ENCODE measurements around the gene GGTLC1.
"Not testable (repeated sequence)": the region's sequence is repeated elsewhere in the genome, so short reads cannot be mapped to it uniquely, and the experiment has no call there.

GGTLC1 gene

GRCh38 chr20:23988966-23989365 is 387 bp upstream of the GGTLC1 start:
- not testable (repeated sequence) for H3K36me3 ChIP-seq (ENCODE audit: control insufficient read depth, insufficient read depth, low read length); H3K27me3 ChIP-seq (ENCODE audit: control insufficient read depth, insufficient read depth, low read length); H3K4me3 ChIP-seq (ENCODE audit: low read length); H3K27ac ChIP-seq (ENCODE audit: low read depth, low read length); H3K9ac ChIP-seq (ENCODE audit: low read length); H3K4me1 ChIP-seq (ENCODE audit: control insufficient read depth, insufficient read depth, low read length)

DNA sequence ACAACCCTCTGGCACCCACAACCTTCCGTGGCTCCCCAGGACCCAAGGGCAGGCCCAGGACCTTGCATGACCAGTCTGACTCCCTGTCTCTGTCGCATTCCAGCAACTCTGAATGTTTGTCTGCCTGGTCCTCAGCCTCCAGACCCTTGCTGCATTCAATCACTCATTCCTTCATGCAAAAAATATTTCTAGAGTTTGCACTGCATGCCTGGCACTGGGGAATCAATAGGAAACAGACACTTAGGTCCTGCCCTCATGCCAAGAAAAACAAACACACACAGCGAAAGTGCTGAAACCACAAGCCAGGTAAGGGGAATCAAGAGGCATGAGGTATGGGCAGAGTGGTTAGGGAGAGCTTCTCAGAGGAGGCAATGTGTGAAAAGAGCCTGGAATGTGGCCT is 1.9 kb downstream of the GGTLC1 start:
- H3K27me3 ChIP-seq (ENCODE audit: control insufficient read depth, insufficient read depth, low read length); H3K36me3 ChIP-seq (ENCODE audit: control insufficient read depth, insufficient read depth, low read length); H3K4me1 ChIP-seq (ENCODE audit: control insufficient read depth, insufficient read depth, low read length); H3K27ac ChIP-seq (ENCODE audit: low read depth, low read length); H3K4me3 ChIP-seq (ENCODE audit: low read length); H3K9ac ChIP-seq (ENCODE audit: low read length): not testable (repeated sequence)

DNA sequence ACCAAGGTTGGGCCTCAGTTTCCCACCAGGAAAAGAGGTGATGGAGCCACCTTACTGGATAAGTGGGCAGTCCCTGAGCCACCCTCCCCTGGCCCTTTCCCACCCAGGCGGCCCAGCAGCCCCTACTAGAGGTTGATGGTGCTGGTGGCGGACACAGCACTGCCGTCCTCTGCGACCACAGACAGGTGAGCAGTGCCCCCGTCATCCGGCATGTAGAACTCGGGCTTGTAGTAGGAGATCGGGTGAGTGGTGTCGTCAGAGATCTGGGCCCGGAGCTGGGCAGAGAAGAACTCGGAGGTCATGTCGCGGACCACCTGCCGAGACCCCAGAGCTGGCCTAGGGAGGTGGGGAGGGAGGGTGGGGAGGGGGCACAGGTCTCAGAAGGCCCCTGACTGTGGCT is 2.3 kb downstream of the GGTLC1 start:
- H3K27ac ChIP-seq (ENCODE audit: low read depth, low read length); H3K9ac ChIP-seq (ENCODE audit: low read length); H3K27me3 ChIP-seq (ENCODE audit: control insufficient read depth, insufficient read depth, low read length); H3K36me3 ChIP-seq (ENCODE audit: control insufficient read depth, insufficient read depth, low read length); H3K4me3 ChIP-seq (ENCODE audit: low read length); H3K4me1 ChIP-seq (ENCODE audit: control insufficient read depth, insufficient read depth, low read length): not testable (repeated sequence)

DNA sequence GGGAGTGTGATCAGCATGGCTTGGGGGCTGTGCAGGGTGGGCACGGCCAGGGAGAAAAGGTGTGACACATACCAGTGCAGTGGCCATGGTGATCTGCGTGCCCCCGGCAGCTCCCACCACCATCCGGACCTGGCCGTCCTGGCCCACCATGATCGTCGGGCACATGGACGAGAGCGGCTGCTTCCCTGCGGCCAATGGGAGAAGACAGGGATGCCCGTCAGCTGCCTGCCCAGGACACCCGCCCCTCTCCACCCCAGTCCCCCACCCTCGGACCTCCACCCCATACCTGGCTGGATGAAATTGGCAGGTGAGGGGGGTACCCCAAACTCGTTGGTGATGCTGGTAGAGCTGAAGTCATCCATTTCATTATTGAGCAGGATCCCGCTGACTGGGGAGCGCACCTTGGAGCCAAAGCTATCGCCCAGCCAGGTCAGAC is 2.8 kb downstream of the GGTLC1 start:
- not testable (repeated sequence) for H3K27ac ChIP-seq (ENCODE audit: low read depth, low read length); H3K4me1 ChIP-seq (ENCODE audit: control insufficient read depth, insufficient read depth, low read length); H3K4me3 ChIP-seq (ENCODE audit: low read length); H3K36me3 ChIP-seq (ENCODE audit: control insufficient read depth, insufficient read depth, low read length); H3K9ac ChIP-seq (ENCODE audit: low read length); H3K27me3 ChIP-seq (ENCODE audit: control insufficient read depth, insufficient read depth, low read length)

- H3K9ac ChIP-seq (ENCODE audit: low read length); H3K4me1 ChIP-seq (ENCODE audit: control insufficient read depth, insufficient read depth, low read length); H3K27me3 ChIP-seq (ENCODE audit: control insufficient read depth, insufficient read depth, low read length); H3K4me3 ChIP-seq (ENCODE audit: low read length); H3K27ac ChIP-seq (ENCODE audit: low read depth, low read length); H3K36me3 ChIP-seq (ENCODE audit: control insufficient read depth, insufficient read depth, low read length): not testable (repeated sequence)
These were observed 3.4 kb downstream of the GGTLC1 start for GRCh38 chr20:23985066-23985789.

DNA sequence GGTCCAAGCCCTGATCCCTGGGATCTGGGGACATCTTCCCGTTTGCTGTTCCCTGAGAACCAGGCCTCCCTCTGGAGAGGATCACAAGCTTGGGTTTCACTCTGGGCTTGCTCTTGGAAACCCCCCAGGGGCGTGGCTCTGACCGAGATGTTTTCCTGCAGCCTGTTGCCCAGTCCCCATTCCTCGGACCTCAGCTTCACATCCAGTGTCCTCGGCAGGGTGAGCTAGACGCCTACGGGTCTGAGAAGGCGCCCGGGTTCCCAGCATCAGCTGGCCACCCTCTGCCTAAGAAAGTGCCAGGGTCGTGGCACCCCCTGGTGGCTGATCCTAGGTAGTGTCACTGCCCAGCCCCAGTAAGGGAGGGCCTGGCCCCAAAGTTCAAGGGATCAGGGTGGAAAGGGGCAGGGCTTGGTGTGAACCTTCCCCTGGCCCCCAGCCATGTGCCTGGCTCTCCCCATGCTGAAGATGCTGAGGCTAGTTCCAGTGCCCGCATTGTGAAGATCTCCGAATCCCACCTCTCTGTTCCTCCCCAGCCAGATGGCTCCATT is 4.0 kb downstream of the GGTLC1 start:
- H3K27me3 ChIP-seq (ENCODE audit: control insufficient read depth, insufficient read depth, low read length); H3K36me3 ChIP-seq (ENCODE audit: control insufficient read depth, insufficient read depth, low read length); H3K27ac ChIP-seq (ENCODE audit: low read depth, low read length); H3K4me1 ChIP-seq (ENCODE audit: control insufficient read depth, insufficient read depth, low read length); H3K4me3 ChIP-seq (ENCODE audit: low read length); H3K9ac ChIP-seq (ENCODE audit: low read length): not testable (repeated sequence)

DNA sequence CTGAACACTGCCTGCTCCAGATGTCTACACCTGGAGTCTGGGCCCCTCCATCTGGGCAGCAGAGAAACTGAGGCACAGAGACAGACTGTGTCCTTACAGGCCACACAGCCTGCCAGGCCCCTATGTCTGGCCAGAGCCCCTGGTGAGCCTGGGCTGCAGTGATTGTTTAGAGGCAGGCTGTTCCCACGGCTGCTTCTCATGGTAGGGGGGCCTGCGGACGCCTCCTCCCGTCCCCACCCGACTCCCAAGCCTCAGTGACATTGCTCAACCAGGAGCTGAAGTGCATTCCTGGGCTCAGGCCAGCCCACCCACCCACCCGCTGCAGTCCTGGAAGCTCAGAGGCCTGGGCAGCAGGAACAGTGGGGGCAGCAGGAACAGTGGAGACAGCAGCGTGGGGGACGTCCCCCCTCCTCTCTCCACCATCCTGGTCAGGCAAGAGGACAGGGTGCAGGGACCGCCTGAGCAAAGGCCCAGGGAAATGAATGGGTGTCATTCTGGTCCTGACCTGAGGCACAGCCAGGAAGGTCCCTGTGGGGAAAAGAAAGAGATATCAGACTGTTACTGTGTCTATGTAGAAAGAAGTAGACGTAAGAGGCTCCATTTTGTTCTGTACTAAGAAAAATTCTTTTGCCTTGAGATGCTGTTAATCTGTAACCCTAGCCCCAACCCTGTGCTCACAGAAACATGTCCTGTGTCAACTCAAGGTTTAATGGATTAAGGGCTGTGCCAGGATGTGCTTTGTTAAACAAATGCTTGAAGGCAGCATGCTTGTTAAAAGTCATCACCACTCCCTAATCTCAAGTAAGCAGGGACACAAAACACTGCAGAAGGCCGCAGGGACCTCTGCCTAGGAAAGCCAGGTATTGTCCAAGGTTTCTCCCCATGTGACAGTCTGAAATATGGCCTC is 6.2 kb downstream of the GGTLC1 start:
- not testable (repeated sequence) for H3K27me3 ChIP-seq (ENCODE audit: control insufficient read depth, insufficient read depth, low read length); H3K27ac ChIP-seq (ENCODE audit: low read depth, low read length); H3K4me3 ChIP-seq (ENCODE audit: low read length)

DNA sequence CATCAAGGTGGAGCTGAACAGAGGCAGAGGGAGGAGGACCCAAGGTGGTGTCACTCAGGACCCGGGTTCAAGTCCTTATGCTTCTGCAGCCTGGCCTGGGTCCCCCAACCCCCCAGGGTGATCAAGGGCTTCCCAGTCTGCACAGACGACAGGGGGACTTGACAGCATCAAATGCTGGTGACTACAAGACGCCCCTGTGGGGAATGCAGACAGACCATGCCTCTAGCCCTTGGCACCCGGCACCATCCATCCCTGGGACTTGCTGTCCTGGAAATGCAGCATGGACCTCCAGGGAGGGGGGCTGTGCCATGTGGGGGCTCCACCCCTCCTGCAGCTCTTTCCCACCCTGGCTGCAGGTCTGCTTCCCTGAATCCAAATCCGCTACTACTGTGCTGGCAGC is 7.1 kb downstream of the GGTLC1 start:
- H3K4me3 ChIP-seq (ENCODE audit: low read length); H3K9ac ChIP-seq (ENCODE audit: low read length); H3K4me1 ChIP-seq (ENCODE audit: control insufficient read depth, insufficient read depth, low read length); H3K27ac ChIP-seq (ENCODE audit: low read depth, low read length); H3K27me3 ChIP-seq (ENCODE audit: control insufficient read depth, insufficient read depth, low read length); H3K36me3 ChIP-seq (ENCODE audit: control insufficient read depth, insufficient read depth, low read length): not testable (repeated sequence)

More for the DNA sequence above, 6.2 kb downstream of the GGTLC1 start:
- H3K4me1 ChIP-seq (ENCODE audit: control insufficient read depth, insufficient read depth, low read length); H3K36me3 ChIP-seq (ENCODE audit: control insufficient read depth, insufficient read depth, low read length); H3K9ac ChIP-seq (ENCODE audit: low read length): not testable (repeated sequence)

GRCh38 chr20:23981014-23981413 is 7.6 kb downstream of the GGTLC1 start:
- H3K27me3 ChIP-seq (ENCODE audit: control insufficient read depth, insufficient read depth, low read length); H3K4me3 ChIP-seq (ENCODE audit: low read length); H3K27ac ChIP-seq (ENCODE audit: low read depth, low read length); H3K4me1 ChIP-seq (ENCODE audit: control insufficient read depth, insufficient read depth, low read length); H3K36me3 ChIP-seq (ENCODE audit: control insufficient read depth, insufficient read depth, low read length); H3K9ac ChIP-seq (ENCODE audit: low read length): not testable (repeated sequence)

DNA sequence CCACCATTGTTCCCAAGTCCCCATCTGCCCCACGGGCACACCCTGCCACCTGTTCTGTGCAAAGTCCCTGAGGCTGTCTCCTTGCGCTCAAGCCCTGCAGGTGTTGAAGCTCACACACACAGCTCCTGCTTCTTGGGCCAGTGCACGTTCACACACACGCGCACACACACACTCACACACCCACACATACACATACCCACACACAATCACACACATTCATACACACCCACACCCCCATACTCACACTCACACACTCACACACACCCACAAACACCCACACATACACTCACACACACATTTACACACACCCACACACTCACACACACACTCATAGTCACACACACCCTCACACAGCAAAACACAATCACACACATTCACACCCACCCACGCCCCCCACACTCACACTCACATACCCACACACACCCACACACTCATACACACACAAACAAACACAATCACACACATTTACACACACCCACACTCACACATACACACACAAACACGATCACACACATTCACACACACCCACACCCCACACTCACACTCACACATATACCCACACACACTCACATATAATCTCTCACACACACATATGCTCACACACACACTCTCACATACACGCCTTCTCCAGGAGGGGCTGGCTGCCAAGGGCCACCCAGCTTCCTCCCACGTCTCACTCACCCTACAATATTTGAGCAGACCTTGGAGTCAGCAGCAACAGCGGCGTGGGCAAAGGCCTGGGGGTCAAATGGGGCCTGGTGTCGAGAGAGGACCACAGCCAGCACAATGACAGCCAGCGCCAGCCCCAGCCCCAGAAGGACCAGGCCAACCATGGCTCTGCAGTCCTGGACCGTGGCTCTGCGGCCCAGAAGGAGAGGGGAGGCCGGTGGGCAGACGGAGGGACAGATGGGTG is 8.4 kb downstream of the GGTLC1 start:
- not testable (repeated sequence) for H3K27ac ChIP-seq (ENCODE audit: low read depth, low read length); H3K4me3 ChIP-seq (ENCODE audit: low read length); H3K27me3 ChIP-seq (ENCODE audit: control insufficient read depth, insufficient read depth, low read length); H3K9ac ChIP-seq (ENCODE audit: low read length); H3K4me1 ChIP-seq (ENCODE audit: control insufficient read depth, insufficient read depth, low read length); H3K36me3 ChIP-seq (ENCODE audit: control insufficient read depth, insufficient read depth, low read length)

GRCh38 chr20:23979380-23979779 is 9.2 kb downstream of the GGTLC1 start:
- not testable (repeated sequence) for H3K4me1 ChIP-seq (ENCODE audit: control insufficient read depth, insufficient read depth, low read length); H3K9ac ChIP-seq (ENCODE audit: low read length); H3K4me3 ChIP-seq (ENCODE audit: low read length); H3K27ac ChIP-seq (ENCODE audit: low read depth, low read length); H3K27me3 ChIP-seq (ENCODE audit: control insufficient read depth, insufficient read depth, low read length); H3K36me3 ChIP-seq (ENCODE audit: control insufficient read depth, insufficient read depth, low read length)

GRCh38 chr20:23978457-23978856 is 10.1 kb downstream of the GGTLC1 start:
- H3K4me3 ChIP-seq (ENCODE audit: low read length); H3K27me3 ChIP-seq (ENCODE audit: control insufficient read depth, insufficient read depth, low read length); H3K4me1 ChIP-seq (ENCODE audit: control insufficient read depth, insufficient read depth, low read length); H3K27ac ChIP-seq (ENCODE audit: low read depth, low read length); H3K36me3 ChIP-seq (ENCODE audit: control insufficient read depth, insufficient read depth, low read length); H3K9ac ChIP-seq (ENCODE audit: low read length): not testable (repeated sequence)

All from rectal smooth muscle tissue (tissue), 1 donor.